Medulla oblongata (tissue), 1 donor: ENCODE results near the gene BMERB1.

Source experiments
- DNase-seq: peaks from one replicate; pipeline ENCODE4 v3.0.0-alpha.2; 2015; ENCODE audit errors: extremely low spot score

BMERB1 gene

DNA sequence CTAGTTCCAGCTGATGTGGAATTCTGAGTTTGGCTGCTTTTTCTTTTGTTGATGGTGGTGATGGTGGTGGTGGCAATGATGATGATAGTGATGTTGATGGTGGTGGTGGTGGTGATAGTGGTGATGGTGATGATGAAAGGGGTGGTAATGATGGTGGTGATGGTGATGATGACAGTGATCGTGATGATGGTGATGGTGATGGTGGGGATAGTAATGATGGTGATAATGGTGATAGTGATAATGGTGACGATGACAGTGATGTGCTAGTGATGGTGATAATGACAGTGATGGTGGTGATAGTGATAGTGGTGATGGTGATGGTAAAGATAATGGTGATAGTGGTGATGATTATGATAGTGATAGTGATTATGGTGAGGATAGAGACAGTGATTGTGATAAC, 61.5 kb downstream of the BMERB1 start:
- DNase-seq, result no peak

DNA sequence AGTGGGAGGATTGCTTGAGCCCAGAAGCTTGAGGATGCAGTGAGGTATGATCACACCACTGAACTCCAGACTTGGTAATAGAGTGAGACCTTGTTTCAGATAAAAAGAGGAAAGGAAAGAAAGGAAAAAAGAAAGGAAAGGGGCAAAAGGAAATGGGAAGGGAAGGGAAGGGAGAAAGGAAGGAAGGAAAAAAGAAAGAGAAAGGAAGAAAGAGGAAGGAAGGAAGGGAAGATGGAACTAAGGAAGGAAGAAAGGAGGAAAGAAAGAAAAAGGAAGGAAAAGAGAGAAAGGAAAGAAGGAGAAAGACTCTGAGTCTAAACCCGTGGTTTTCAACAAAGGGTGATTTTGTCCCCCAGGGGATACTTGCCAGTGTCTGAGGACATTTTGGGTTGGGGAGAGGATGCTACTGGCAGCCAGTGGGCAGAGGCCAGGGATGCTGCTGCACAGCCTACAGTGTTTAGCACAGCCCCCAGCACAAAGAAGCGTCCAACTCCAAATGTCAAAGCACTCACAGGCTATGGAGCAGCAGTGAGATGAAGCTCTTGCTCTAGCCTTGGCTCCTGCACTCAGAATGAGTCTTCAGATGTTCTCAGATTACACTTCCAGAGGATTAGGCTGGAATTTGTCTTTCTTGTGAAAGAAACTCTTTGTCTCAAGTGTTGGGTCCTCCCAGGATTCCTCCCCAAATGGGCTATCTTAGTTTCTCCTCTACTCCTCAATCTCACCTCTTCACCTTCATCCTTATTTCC, 64.2 kb downstream of the BMERB1 start:
- DNase-seq, result no peak

- DNase-seq, result no peak
These were observed 67.8 kb downstream of the BMERB1 start for GRCh38 chr16:15502041-15502725.

DNA sequence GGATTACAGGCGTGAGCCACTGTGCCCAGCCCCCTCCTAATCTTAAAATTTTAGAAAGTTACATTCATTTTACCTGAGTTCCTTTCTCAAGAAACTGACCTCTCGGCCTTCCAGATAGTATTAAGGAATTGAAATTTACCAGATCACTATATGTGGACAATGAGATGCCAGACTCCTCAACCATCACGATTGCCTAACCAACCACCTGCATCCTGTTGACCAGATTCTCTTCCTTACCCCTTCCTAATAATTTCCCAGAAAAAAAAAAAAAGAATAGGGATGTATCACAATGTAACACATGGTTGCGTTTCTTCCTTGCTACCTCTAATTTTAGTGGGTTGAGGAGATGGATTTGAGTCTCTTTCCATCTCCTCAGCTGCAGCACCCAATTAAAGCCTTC, 72.1 kb downstream of the BMERB1 start:
- no peak for DNase-seq

GRCh38 chr16:15507301-15507958, 73.0 kb downstream of the BMERB1 start:
- peak; percentile 33 for DNase-seq

- DNase-seq, result no peak
These were observed 73.7 kb downstream of the BMERB1 start for GRCh38 chr16:15507959-15508627.

GRCh38 chr16:15509051-15509592, 74.7 kb downstream of the BMERB1 start:
- DNase-seq, result no peak

- no peak for DNase-seq
These were observed 75.5 kb downstream of the BMERB1 start for GRCh38 chr16:15509593-15510535.

DNA sequence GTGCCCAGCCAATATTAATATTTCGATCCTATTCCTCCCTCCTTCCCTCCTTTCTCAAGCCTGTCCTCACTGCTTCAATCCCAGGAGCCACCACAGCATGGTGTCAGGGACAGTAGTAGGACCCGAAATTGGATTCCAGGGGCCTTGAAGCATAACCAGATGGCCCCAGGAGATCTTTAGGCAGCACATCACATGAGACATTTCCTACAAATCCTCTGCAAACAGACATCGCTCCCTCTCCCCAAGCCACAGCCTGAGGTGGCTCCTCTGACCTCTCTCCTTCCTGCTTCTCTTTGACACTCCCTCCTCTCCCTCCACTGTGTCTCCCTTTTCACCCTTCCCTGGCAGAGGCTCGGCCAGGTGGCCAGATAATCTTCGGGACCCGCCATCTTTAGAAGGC, 76.6 kb downstream of the BMERB1 start:
- DNase-seq, result no peak

DNA sequence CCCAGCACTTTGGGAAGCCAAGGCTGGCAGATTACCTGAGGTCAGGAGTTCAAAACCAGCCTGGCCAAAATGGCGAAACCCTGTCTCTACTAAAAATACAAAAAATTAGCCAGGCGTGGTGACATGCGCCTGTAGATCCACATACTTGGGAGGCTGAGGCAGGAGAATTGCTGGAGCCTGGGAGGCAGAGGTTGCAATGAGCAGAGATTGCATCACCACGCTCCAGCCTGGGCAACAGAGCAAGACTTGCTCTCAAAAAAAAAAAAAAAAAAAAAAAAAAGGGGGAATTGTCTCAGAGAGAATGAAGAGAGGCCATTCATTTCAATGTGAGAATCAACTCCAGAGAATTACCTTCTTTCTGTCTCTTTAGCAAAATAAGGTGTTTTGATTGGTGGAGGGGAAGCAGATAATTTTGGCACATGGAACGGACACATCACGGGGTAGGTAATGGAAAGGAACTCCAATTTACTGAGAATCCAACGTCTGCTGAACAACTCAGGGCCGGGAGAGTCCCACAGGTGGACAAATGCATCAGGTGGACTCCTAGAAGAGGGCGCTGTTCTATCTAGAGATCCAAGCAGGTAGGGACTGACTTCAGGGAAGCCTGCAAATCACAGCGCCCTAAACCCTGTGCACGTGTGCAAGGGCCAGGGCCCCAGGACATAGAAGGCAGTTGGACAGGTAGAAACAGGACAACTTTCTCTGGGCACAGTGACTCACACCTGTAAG, 77.5 kb downstream of the BMERB1 start:
- DNase-seq, result no peak

DNA sequence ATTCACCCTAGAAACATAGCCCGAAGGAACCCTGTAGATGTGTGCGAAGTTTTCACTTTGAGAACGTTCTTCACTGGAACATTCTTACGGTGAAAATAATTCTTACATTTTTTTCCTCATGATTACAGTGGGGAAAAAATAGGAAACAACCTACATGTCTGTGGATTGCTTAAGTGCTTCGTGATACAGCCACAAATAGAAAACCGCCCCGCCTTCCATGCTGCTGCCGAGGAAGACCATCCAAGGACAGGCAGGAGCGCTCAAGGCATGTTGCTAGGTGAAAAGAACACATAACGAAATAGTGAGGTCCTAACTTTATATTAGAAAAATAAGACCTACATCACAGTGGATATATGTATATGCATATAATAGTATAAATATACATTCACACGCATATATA, 78.8 kb downstream of the BMERB1 start:
- DNase-seq, result no peak

DNA sequence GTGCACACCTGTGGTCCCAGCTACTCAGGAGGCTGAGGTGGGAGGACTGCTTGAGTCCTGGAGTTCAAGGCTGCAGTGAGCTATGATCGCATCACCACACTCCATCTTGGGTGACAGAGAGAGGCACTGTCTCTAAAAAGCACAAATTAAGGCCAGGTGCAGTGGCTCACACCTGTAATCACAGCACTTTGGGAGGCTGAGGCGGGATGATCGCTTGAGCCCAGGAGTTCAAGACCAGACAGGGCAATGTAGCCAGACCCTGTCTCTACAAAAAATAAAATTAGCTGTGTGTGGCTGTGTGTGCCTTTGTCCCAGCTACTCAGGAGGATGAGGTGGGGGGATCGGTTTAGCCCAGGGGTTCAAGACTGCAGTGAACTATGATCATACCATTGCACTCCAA, 81.6 kb downstream of the BMERB1 start:
- DNase-seq, result no peak

DNA sequence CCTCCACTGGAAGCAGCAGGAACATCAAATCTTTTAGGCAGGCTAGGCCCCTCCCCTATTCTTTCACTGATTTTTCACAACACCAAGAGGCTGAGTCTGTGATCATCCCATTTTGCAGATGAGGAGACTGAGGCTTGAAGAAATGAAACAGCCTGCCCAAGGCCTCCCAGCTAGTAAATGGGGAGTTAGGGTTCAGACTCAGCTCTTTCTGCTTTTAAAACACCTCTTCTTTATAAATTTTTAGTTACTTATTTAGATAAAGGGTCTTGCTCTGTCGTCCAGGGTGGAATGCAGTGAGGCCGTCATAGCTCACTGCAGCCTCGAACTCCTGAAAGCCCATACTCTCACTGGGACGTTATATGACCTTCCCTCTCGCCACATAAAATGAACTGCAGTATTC, 82.2 kb downstream of the BMERB1 start:
- DNase-seq, result no peak

DNA sequence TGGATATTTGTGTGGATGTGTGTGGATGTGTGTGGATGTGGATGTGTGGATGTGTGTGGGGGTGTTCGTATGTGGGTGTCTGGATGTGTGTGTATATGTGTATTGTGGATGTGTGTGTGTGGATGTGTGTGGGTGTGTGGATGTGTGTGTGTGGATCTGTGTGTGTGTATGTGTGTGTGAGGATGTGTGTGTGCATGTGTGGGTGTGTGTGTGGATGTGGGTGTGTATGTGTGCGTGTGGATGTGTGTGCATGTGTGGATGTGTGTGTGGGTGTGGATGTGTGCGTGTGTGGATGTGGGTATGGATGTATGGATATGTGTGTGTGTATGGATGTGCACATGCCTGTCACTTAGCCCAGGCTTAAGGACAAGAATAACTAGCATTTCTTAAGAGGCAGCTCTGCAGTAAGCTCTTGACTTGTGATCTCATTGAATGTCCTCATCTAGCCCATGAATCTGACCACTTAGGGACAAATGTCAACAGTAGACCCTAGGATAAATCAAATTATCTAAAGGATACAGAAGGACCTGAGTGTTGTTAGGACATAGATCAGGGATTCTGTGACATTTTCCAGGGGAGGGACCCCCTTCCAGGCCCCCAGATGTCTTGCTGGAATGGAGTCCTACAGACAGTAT, 83.5 kb downstream of the BMERB1 start:
- DNase-seq, result no peak

DNA sequence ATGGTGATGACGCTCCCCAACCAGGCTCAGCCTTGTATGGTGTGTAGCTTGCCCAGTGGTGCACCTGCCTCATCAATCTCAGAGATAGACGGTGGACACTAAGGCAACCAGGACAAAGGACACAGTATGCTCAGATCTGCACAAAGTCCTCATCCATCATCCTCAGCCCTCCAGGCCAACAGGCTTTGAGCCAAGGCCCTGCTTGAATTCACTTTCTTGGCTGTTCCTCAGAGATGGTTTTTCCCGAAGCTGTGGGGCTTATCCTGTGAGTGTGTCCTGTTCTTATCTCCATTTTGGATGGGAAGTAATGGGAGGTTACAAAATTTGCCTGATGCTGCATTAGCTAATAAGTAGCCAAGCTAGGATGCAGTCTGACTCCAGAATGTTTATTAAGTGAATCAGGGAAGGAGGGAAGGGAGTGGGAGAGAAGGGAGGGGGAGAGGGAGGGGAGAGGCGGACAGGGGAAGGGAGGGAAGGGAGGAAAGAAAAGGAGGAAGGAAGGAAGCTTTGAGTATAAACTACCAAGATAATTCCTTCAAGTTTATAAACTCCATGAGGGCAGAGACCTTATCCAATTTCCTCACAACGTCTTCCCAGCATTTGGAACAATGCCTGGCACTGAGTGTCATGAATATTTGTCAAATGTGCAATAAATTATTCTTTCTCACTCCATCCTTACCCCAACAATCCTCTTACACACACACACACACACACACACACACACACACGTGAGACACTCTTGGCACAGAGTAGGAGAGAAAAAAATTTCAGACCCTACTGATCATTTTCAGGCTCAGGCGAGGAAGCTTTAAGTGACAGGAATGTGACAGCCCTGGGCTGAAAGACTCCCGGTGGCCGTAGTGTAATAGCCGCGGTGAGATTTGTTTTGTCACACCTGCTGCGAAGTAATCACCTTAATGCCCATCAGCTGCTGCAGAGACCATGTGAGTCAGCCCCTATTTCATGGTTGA, 84.3 kb downstream of the BMERB1 start:
- peak; percentile 73 for DNase-seq

- DNase-seq, result no peak
These were observed 85.4 kb downstream of the BMERB1 start for GRCh38 chr16:15519790-15520189.

DNA sequence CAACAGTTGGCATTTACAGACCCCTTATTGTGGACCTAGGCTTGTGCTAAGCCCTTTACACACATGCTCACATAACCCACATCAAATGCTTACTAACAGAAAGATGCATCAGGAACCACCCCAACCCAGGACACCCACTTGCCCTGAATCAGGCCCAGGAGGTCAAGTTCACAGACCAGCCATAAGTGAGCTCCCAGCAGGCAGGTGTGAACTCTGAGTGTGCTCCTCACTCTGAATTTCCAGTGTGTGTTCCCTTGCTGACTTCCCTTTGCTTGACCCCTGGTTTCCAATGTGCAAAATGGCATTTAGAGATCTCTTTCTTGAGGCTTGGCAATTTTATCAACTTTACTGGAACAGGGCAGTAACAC, 87.0 kb downstream of the BMERB1 start:
- DNase-seq, result no peak

- peak; percentile 53 for DNase-seq
These were observed 87.5 kb downstream of the BMERB1 start for GRCh38 chr16:15521758-15522509.
